Measurements from ENCODE around the gene RNASE12. TPM values are rescaled to one million over a fixed set of nuclear protein-coding genes. Genes with fewer than 3 reads are reported as not detected.
"Not testable (repeated sequence)": the region's sequence is repeated elsewhere in the genome, so short reads cannot be mapped to it uniquely, and the experiment has no call there.

Gene RNASE12
- total RNA-seq, 1 experiment from 2014 or later = not detected

DNA sequence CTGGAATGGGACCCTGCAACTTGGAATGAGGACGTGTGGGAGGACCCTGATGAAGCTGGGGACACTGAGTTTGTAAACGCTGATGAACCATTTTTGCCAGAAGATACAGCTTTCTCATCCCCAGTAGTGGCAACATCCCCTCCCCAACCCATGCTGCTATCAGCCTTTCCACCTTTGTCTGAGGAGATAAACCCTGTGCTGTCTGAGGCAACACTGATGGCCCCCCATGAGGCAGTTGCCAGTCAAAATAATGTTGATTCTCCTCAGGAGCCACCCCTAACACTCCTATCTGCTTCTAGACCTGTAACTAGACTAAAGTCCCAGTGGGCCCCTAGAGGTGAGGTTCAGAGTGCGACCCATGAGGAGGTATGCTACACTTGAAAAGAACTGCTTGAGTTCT lies 22.8 kb downstream of the RNASE12 start:
- Histone ChIP-seq H4K20me1 (ENCODE audit: control insufficient read depth, insufficient read depth, insufficient read length) (no peaks in the 10 kb centered on the region), H2BK20ac (ENCODE audit: low read depth, low read length, poor library complexity, severe bottlenecking) (no peak overlapping the region), H3K23me2 (ENCODE audit: insufficient read length, low read depth, low read length, poor library complexity, severe bottlenecking) (no peaks in the 10 kb centered on the region), H4K91ac (ENCODE audit: insufficient read length, low read depth, low read length) (no peak overlapping the region), H2AK5ac (ENCODE audit: insufficient read length, low read length) (no peak overlapping the region), H2BK15ac (ENCODE audit: low read depth, low read length) (no peak overlapping the region), H3K4me1 (ENCODE audit: insufficient read depth, low read length) (peaks cover 7% of the 10 kb centered on the region; the same call in 1 of the 2 replicates), H3K18ac (ENCODE audit: insufficient read length, low read depth, low read length) (no peak overlapping the region), H3K23ac (ENCODE audit: insufficient read length, low read depth, low read length) (no peak overlapping the region), H3K27me3 (ENCODE audit: insufficient read depth, low read length) (no peaks in the 10 kb centered on the region), H2AFZ (ENCODE audit: low read length) (no peak overlapping the region), H3K4ac (ENCODE audit: low read depth, low read length) (no peak overlapping the region), H3K56ac (ENCODE audit: insufficient read length, low read depth, low read length) (no peak overlapping the region), H3K9me3 (ENCODE audit: control insufficient read depth, low read depth, low read length) (peaks cover 7% of the 10 kb centered on the region), H3K79me2 (ENCODE audit: insufficient read depth, low read length) (no peaks in the 10 kb centered on the region), H2BK12ac (ENCODE audit: insufficient read length, low read depth, low read length) (no peak overlapping the region), H2BK5ac (ENCODE audit: insufficient read length, low read length) (no peak overlapping the region), H3K27ac (ENCODE audit: insufficient read length, low read depth, low read length) (no peak overlapping the region), H3K79me1 (ENCODE audit: insufficient read depth, low read depth, low read length, poor library complexity, severe bottlenecking) (no peaks in the 10 kb centered on the region), H2BK120ac (ENCODE audit: low read depth, low read length, poor library complexity, severe bottlenecking) (no peak overlapping the region), H3K9ac (ENCODE audit: extremely low read depth, insufficient read length, low read length) (no peak overlapping the region), H4K5ac (ENCODE audit: insufficient read length, low read depth, low read length) (no peak overlapping the region), H4K8ac (replicated peaks; ENCODE audit: insufficient read length, low read depth, low read length) (no peak overlapping the region), H3K4me2 (ENCODE audit: insufficient read depth, insufficient read length, low read length) (no peak overlapping the region), H3T11ph (ENCODE audit: low read length) (no peak overlapping the region), H3K14ac (ENCODE audit: insufficient read depth, low read length) (no peak overlapping the region)
- no peak for DNase-seq
- H3K27me3 Mint-ChIP-seq (ENCODE audit: low read depth) = no peaks in the 10 kb centered on the region
- TF ChIP-seq, protein P1, sequence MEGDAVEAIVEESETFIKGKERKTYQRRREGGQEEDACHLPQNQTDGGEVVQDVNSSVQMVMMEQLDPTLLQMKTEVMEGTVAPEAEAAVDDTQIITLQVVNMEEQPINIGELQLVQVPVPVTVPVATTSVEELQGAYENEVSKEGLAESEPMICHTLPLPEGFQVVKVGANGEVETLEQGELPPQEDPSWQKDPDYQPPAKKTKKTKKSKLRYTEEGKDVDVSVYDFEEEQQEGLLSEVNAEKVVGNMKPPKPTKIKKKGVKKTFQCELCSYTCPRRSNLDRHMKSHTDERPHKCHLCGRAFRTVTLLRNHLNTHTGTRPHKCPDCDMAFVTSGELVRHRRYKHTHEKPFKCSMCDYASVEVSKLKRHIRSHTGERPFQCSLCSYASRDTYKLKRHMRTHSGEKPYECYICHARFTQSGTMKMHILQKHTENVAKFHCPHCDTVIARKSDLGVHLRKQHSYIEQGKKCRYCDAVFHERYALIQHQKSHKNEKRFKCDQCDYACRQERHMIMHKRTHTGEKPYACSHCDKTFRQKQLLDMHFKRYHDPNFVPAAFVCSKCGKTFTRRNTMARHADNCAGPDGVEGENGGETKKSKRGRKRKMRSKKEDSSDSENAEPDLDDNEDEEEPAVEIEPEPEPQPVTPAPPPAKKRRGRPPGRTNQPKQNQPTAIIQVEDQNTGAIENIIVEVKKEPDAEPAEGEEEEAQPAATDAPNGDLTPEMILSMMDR (conservative IDR thresholded peaks at IDR 0.05) = no peak
- H3K4me1 Mint-ChIP-seq = peaks cover 39 to 42% of the 10 kb centered on the region in 2 experiments
- peaks cover 13 to 37% of the 10 kb centered on the region in 2 experiments for H3K9me3 Mint-ChIP-seq
- no peak overlapping the region for H3K27ac Mint-ChIP-seq
- WGBS (ENCODE audit: extremely low coverage, insufficient read length, low lambda C conversion rate) = no CpG with 5 or more reads among the region's 3 CpGs
- peaks cover 18 to 31% (median 29%) of the 10 kb centered on the region in 3 experiments for H3K36me3 Mint-ChIP-seq (ENCODE audit: insufficient read depth in 1 of 3, low read depth in 3 of 3)
- H3K4me3 Mint-ChIP-seq = no peak overlapping the region

DNA sequence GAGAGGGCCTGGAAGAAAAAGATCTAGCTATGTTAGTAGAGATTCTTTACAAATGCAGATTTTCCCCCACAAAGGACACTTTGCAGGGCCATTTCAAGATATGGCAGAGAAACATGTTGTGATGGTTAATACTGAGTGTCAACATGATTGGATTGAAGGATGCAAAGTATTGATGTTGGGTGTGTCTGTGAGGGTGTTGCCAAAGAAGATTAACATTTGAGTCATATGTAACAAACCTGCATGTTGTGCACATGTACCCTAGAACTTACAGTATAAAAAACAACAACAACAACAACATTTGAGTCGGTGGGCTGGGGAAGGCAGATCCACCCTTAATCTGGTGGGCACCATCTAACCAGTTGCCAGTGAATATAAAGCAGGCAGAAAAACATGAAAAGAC lies 24.0 kb downstream of the RNASE12 start:
- not testable (repeated sequence) for H3K9ac ChIP-seq (ENCODE audit: extremely low read depth, insufficient read length, low read length); H2BK120ac ChIP-seq (ENCODE audit: low read depth, low read length, poor library complexity, severe bottlenecking); H2BK12ac ChIP-seq (ENCODE audit: insufficient read length, low read depth, low read length); H3K9me3 ChIP-seq (ENCODE audit: control insufficient read depth, low read depth, low read length); H2BK15ac ChIP-seq (ENCODE audit: low read depth, low read length); H3K27ac Mint-ChIP-seq; H3K27ac ChIP-seq (ENCODE audit: insufficient read length, low read depth, low read length); H3K14ac ChIP-seq (ENCODE audit: insufficient read depth, low read length); H3K23ac ChIP-seq (ENCODE audit: insufficient read length, low read depth, low read length); H3K4me3 Mint-ChIP-seq; H3K79me2 ChIP-seq (ENCODE audit: insufficient read depth, low read length); H3K27me3 ChIP-seq (ENCODE audit: insufficient read depth, low read length); H3K18ac ChIP-seq (ENCODE audit: insufficient read length, low read depth, low read length); H3T11ph ChIP-seq (ENCODE audit: low read length); H3K4me1 ChIP-seq (ENCODE audit: insufficient read depth, low read length); H3K4ac ChIP-seq (ENCODE audit: low read depth, low read length); DNase-seq; H2AK5ac ChIP-seq (ENCODE audit: insufficient read length, low read length); H2BK5ac ChIP-seq (ENCODE audit: insufficient read length, low read length); H3K27me3 Mint-ChIP-seq (ENCODE audit: low read depth); H3K56ac ChIP-seq (ENCODE audit: insufficient read length, low read depth, low read length); H2BK20ac ChIP-seq (ENCODE audit: low read depth, low read length, poor library complexity, severe bottlenecking); H4K8ac ChIP-seq (replicated peaks; ENCODE audit: insufficient read length, low read depth, low read length); H4K20me1 ChIP-seq (ENCODE audit: control insufficient read depth, insufficient read depth, insufficient read length); H3K79me1 ChIP-seq (ENCODE audit: insufficient read depth, low read depth, low read length, poor library complexity, severe bottlenecking); H4K91ac ChIP-seq (ENCODE audit: insufficient read length, low read depth, low read length); H3K4me2 ChIP-seq (ENCODE audit: insufficient read depth, insufficient read length, low read length); H2AFZ ChIP-seq (ENCODE audit: low read length); H3K23me2 ChIP-seq (ENCODE audit: insufficient read length, low read depth, low read length, poor library complexity, severe bottlenecking); H4K5ac ChIP-seq (ENCODE audit: insufficient read length, low read depth, low read length)
- H3K36me3 Mint-ChIP-seq (ENCODE audit: insufficient read depth in 1 of 3, low read depth in 3 of 3) = peaks cover 18 to 31% (median 29%) of the 10 kb centered on the region in 3 experiments
- WGBS (ENCODE audit: extremely low coverage, insufficient read length, low lambda C conversion rate) = no CpG with 5 or more reads among the region's 1 CpG
- peaks cover 13 to 37% of the 10 kb centered on the region in 2 experiments for H3K9me3 Mint-ChIP-seq
- H3K4me1 Mint-ChIP-seq = peaks cover 29 to 37% of the 10 kb centered on the region in 2 experiments

Data from H9 (cell line).